Thymus (tissue), 11 donors: ENCODE data around the gene MLLT1. TPM values are rescaled to one million over a fixed set of nuclear protein-coding genes. Genes with fewer than 3 reads are reported as not detected.

Experiments used
- DNase-seq, 9 donors: peaks; one replicate each; pipeline ENCODE4 v3.0.0-alpha.2; 2013; ENCODE audit warnings: low spot score in 9 of 9, low read depth in 6 of 9, missing footprints in 1 of 9
- H3K27ac ChIP-seq, 2 donors: one replicate each; pipeline ENCODE4 v1.5.1; 2013; ENCODE audit warnings: control low read depth in 1 of 2, low read depth in 1 of 2, low read length in 1 of 2, mild to moderate bottlenecking in 1 of 2, moderate library complexity in 1 of 2
- H3K27me3 ChIP-seq, 2 donors: one replicate each; pipeline ENCODE4 v1.5.1; 2013; ENCODE audit warnings: low read length in 1 of 2; ENCODE audit not compliant: control insufficient read depth in 2 of 2, insufficient read depth in 1 of 2
- H3K36me3 ChIP-seq, 2 donors: one replicate each; pipeline ENCODE4 v1.5.1; 2013; ENCODE audit warnings: low read length in 1 of 2, mild to moderate bottlenecking in 1 of 2, moderate library complexity in 1 of 2; ENCODE audit not compliant: control insufficient read depth in 2 of 2, insufficient read depth in 2 of 2
- H3K4me1 ChIP-seq, 2 donors: one replicate each; pipeline ENCODE4 v1.5.1; 2013; ENCODE audit warnings: low read length in 2 of 2; ENCODE audit not compliant: control insufficient read depth in 2 of 2, insufficient read depth in 2 of 2
- H3K4me3 ChIP-seq, 2 donors: one replicate each; pipeline ENCODE4 v1.5.1; 2013; ENCODE audit warnings: low read length in 2 of 2, control low read depth in 1 of 2, mild to moderate bottlenecking in 1 of 2
- H3K9me3 ChIP-seq, 2 donors: one replicate each; pipeline ENCODE4 v1.5.1; 2013; ENCODE audit warnings: low read length in 1 of 2, mild to moderate bottlenecking in 1 of 2; ENCODE audit not compliant: control insufficient read depth in 2 of 2, insufficient read depth in 1 of 2
- WGBS: extraction: QIAGEN DNeasy Blood & Tissue Kit; methylation state at CpG from one replicate; pipeline ENCODE4 v1.1.7; 2013; 5-methylcytosine and 5-hydroxymethylcytosine counted together
- polyA plus RNA-seq: library from polyadenylated mRNA; stranded (reverse); fragments of 200-250 nt; gene quantifications from one replicate; pipeline ENCODE4 v1.2.3, GENCODE V29; 2013
- total RNA-seq: library from RNA; stranded (reverse); fragments of 120-200 nt; gene quantifications from one replicate; pipeline ENCODE4 v1.2.4, GENCODE V29; 2013
- donor health status: healthy.

MLLT1 gene
- total and polyA plus RNA-seq, 2 donors, result 6.9 to 24.7 TPM

- Histone ChIP-seq H3K27me3 (peaks cover 0 to 2% of the 10 kb centered on the region in 2 donors), H3K4me1 (no peaks in the 10 kb centered on the region), H3K36me3 (no peaks in the 10 kb centered on the region), H3K9me3 (no peaks in the 10 kb centered on the region), H3K27ac (no peak overlapping the region), H3K4me3 (no peak overlapping the region)
- 92% methylated on average over 5 of the region's 5 CpGs for WGBS
- no peak for DNase-seq
These were observed 106.6 kb downstream of the MLLT1 start for GRCh38 chr19:6173190-6173589.

- DNase-seq, result no peak
- Histone ChIP-seq H3K4me3 (no peak overlapping the region), H3K27ac (no peak overlapping the region), H3K4me1 (no peaks in the 10 kb centered on the region), H3K9me3 (no peaks in the 10 kb centered on the region), H3K36me3 (no peaks in the 10 kb centered on the region), H3K27me3 (peaks cover 0 to 2% of the 10 kb centered on the region in 2 donors)
- WGBS, result 93% methylated on average over 3 of the region's 3 CpGs
These were observed 107.5 kb downstream of the MLLT1 start for GRCh38 chr19:6172074-6172863.

- WGBS, result 96% methylated on average over 1 of the region's 1 CpG
- no peak overlapping the region for H3K27ac ChIP-seq
- H3K4me1 ChIP-seq, result no peaks in the 10 kb centered on the region
- no peak overlapping the region for H3K4me3 ChIP-seq
- no peaks in the 10 kb centered on the region for H3K27me3 ChIP-seq
- no peak for DNase-seq
- H3K36me3 ChIP-seq, result no peaks in the 10 kb centered on the region
- H3K9me3 ChIP-seq, result no peaks in the 10 kb centered on the region
These were observed 112.7 kb downstream of the MLLT1 start for GRCh38 chr19:6167115-6167514.

- H3K4me1 ChIP-seq, result no peaks in the 10 kb centered on the region
- no peak overlapping the region for H3K4me3 ChIP-seq
- H3K9me3 ChIP-seq, result peaks cover 0 to 8% of the 10 kb centered on the region in 2 donors
- H3K27me3 ChIP-seq, result no peaks in the 10 kb centered on the region
- DNase-seq, result no peak
- 93% methylated on average over 5 of the region's 5 CpGs for WGBS
- H3K36me3 ChIP-seq, result no peaks in the 10 kb centered on the region
- H3K27ac ChIP-seq, result no peak overlapping the region
These were observed 114.8 kb downstream of the MLLT1 start for GRCh38 chr19:6164906-6165531.

- Histone ChIP-seq H3K36me3 (no peaks in the 10 kb centered on the region), H3K27ac (no peak overlapping the region), H3K4me1 (no peaks in the 10 kb centered on the region), H3K27me3 (no peaks in the 10 kb centered on the region), H3K9me3 (peaks cover 0 to 8% of the 10 kb centered on the region in 2 donors), H3K4me3 (no peak overlapping the region)
- 28% methylated on average over 8 of the region's 8 CpGs for WGBS
- DNase-seq, result peak in 5 of 9 donors; percentile 5 to 46 (median 23)
These were observed 118.4 kb downstream of the MLLT1 start for GRCh38 chr19:6161271-6161850.

Other genes with a start within 250 kb of the MLLT1 start
- gene RFX2, start 169.5 kb downstream of the MLLT1 start, total RNA-seq, result 3.4 TPM
- gene RFX2, start 169.5 kb downstream of the MLLT1 start, polyA plus RNA-seq, result 4.6 TPM
- gene ACSBG2, start 144.3 kb downstream of the MLLT1 start, total RNA-seq, result not detected
- gene ACSBG2, start 144.3 kb downstream of the MLLT1 start, polyA plus RNA-seq, result 0.05 TPM
- gene ACER1, start 53.6 kb upstream of the MLLT1 start, total RNA-seq, result 0.14 TPM
- 2.8 TPM for gene ACER1, start 53.6 kb upstream of the MLLT1 start, polyA plus RNA-seq
- 69.1 TPM for gene CLPP, start 81.6 kb upstream of the MLLT1 start, total RNA-seq
- gene CLPP, start 81.6 kb upstream of the MLLT1 start, polyA plus RNA-seq, result 88.4 TPM
- gene ALKBH7, start 92.8 kb upstream of the MLLT1 start, total RNA-seq, result 62.9 TPM
- gene ALKBH7, start 92.8 kb upstream of the MLLT1 start, polyA plus RNA-seq, result 66.5 TPM
- gene PSPN, start 96.0 kb upstream of the MLLT1 start, total RNA-seq, result 0.90 TPM
- gene PSPN, start 96.0 kb upstream of the MLLT1 start, polyA plus RNA-seq, result 1.0 TPM
- 37.9 TPM for gene GTF2F1, start 113.2 kb upstream of the MLLT1 start, total RNA-seq
- 41.5 TPM for gene GTF2F1, start 113.2 kb upstream of the MLLT1 start, polyA plus RNA-seq
- 49.9 TPM for gene KHSRP, start 144.8 kb upstream of the MLLT1 start, total RNA-seq
- gene KHSRP, start 144.8 kb upstream of the MLLT1 start, polyA plus RNA-seq, result 93.1 TPM
- 0.05 TPM for gene SLC25A41, start 153.8 kb upstream of the MLLT1 start, total RNA-seq
- gene SLC25A41, start 153.8 kb upstream of the MLLT1 start, polyA plus RNA-seq, result 0.27 TPM
- 6.0 TPM for gene SLC25A23, start 179.8 kb upstream of the MLLT1 start, total RNA-seq
- gene SLC25A23, start 179.8 kb upstream of the MLLT1 start, polyA plus RNA-seq, result 8.8 TPM
- gene CRB3, start 184.3 kb upstream of the MLLT1 start, total RNA-seq, result 1.1 TPM
- gene CRB3, start 184.3 kb upstream of the MLLT1 start, polyA plus RNA-seq, result 7.0 TPM
- gene DENND1C, start 201.8 kb upstream of the MLLT1 start, total RNA-seq, result 6.8 TPM
- 46.6 TPM for gene DENND1C, start 201.8 kb upstream of the MLLT1 start, polyA plus RNA-seq
- 0.24 TPM for gene TUBB4A, start 222.3 kb upstream of the MLLT1 start, total RNA-seq
- 1.1 TPM for gene TUBB4A, start 222.3 kb upstream of the MLLT1 start, polyA plus RNA-seq